Thoracic aorta (tissue), 2 donors: ENCODE measurements around the gene NSRP1. TPM values are rescaled to one million over a fixed set of nuclear protein-coding genes. Genes with fewer than 3 reads are reported as not detected.

Experiments used
- ATAC-seq: fragments of 150-250 bp; one replicate; pipeline ENCODE4 v1.8.0; 2017; ENCODE audit warnings: low read depth; ENCODE audit not compliant: insufficient number of reproducible peaks, low FRiP score
- DNase-seq: peaks from one replicate; pipeline ENCODE4 v3.0.0-alpha.2; 2020; ENCODE audit warnings: low spot score
- H3K27ac ChIP-seq, 2 donors: fragments of 200-600 bp; sonication (generic); 1 replicate in 1 of 2; 2 replicates in 1 of 2; pipeline ENCODE4 v1.5.1; 2016; ENCODE audit warnings: mild to moderate bottlenecking in 2 of 2, moderate library complexity in 2 of 2
- H3K27me3 ChIP-seq: fragments of 200-600 bp; sonication (generic); replicated peaks from 2 replicates; pipeline ENCODE4 v1.6.0; 2016; ENCODE audit warnings: mild to moderate bottlenecking; ENCODE audit not compliant: insufficient read depth
- H3K36me3 ChIP-seq: fragments of 200-600 bp; sonication (generic); one replicate; pipeline ENCODE4 v1.5.1; 2016
- H3K4me1 ChIP-seq, 2 donors: fragments of 200-600 bp; sonication (generic); 1 replicate in 1 of 2; 2 replicates in 1 of 2; pipeline versions ENCODE4 v1.5.1 to v1.6.0; 2016; ENCODE audit warnings: low read depth in 2 of 2, mild to moderate bottlenecking in 1 of 2; ENCODE audit not compliant: control insufficient read depth in 1 of 2
- H3K4me3 ChIP-seq: fragments of 200-600 bp; sonication (generic); 2 replicates; pipeline ENCODE4 v1.5.1; 2016; ENCODE audit warnings: mild to moderate bottlenecking
- H3K9me3 ChIP-seq: fragments of 200-600 bp; sonication (generic); 2 replicates; pipeline ENCODE4 v1.5.1; 2016
- CTCF ChIP-seq: fragments of 200-600 bp; sonication (generic); IDR thresholded peaks from one replicate; pipeline ENCODE4 v1.5.1; 2019; ENCODE audit warnings: antibody characterized with exemption
- total RNA-seq, 2 donors: library from RNA; depleted of rRNA; stranded (reverse); fragments of >200 nt; gene quantifications; one replicate each; pipeline versions ENCODE4 v1.1.0 to v1.2.3, GENCODE V29; 2016

The NSRP1 gene
- total RNA-seq, 2 donors from 2014 or later, result 32.9 to 58.3 TPM

GRCh38 chr17:30219315-30219714, 102.7 kb downstream of the NSRP1 start:
- Histone ChIP-seq H3K9me3 (no peaks in the 10 kb centered on the region), H3K36me3 (no peaks in the 10 kb centered on the region), H3K4me3 (no peak overlapping the region), H3K4me1 (no peaks in the 10 kb centered on the region), H3K27ac (no peak overlapping the region), H3K27me3 (no peaks in the 10 kb centered on the region)
- TF ChIP-seq CTCF, result no peak
- ATAC-seq, result no peak
- DNase-seq, result no peak

GRCh38 chr17:30219833-30220232, 103.2 kb downstream of the NSRP1 start:
- H3K27me3 ChIP-seq, result no peaks in the 10 kb centered on the region
- H3K9me3 ChIP-seq, result no peaks in the 10 kb centered on the region
- peaks cover 0 to 5% of the 10 kb centered on the region in 2 donors for H3K4me1 ChIP-seq
- DNase-seq, result no peak
- H3K4me3 ChIP-seq, result no peak overlapping the region
- no peak overlapping the region for H3K27ac ChIP-seq
- no peaks in the 10 kb centered on the region for H3K36me3 ChIP-seq
- ATAC-seq, result no peak
- no peak for TF ChIP-seq CTCF

- ATAC-seq (no peak), DNase-seq (no peak)
- no peak for TF ChIP-seq CTCF
Measured at GRCh38 chr17:30220414-30220813, 103.8 kb downstream of the NSRP1 start.

GRCh38 chr17:30221346-30221745, 104.7 kb downstream of the NSRP1 start:
- H3K27me3 ChIP-seq, result no peaks in the 10 kb centered on the region
- TF ChIP-seq CTCF, result no peak
- peaks cover 0 to 13% of the 10 kb centered on the region in 2 donors for H3K4me1 ChIP-seq
- H3K36me3 ChIP-seq, result no peaks in the 10 kb centered on the region
- H3K27ac ChIP-seq, result no peak overlapping the region
- H3K9me3 ChIP-seq, result no peaks in the 10 kb centered on the region
- no peak overlapping the region for H3K4me3 ChIP-seq
- ATAC-seq (no peak), DNase-seq (no peak)

More at GRCh38 chr17:30220414-30220813, 103.8 kb downstream of the NSRP1 start:
- Histone ChIP-seq H3K27ac (no peak overlapping the region), H3K4me1 (peaks cover 0 to 11% of the 10 kb centered on the region in 2 donors), H3K9me3 (no peaks in the 10 kb centered on the region), H3K36me3 (no peaks in the 10 kb centered on the region), H3K27me3 (no peaks in the 10 kb centered on the region), H3K4me3 (no peak overlapping the region)

GRCh38 chr17:30222251-30222650, 105.6 kb downstream of the NSRP1 start:
- H3K36me3 ChIP-seq, result no peaks in the 10 kb centered on the region
- ATAC-seq, result no peak

More at GRCh38 chr17:30222251-30222650, 105.6 kb downstream of the NSRP1 start:
- no peaks in the 10 kb centered on the region for H3K9me3 ChIP-seq
- peaks cover 0 to 13% of the 10 kb centered on the region in 2 donors for H3K4me1 ChIP-seq
- H3K4me3 ChIP-seq, result no peak overlapping the region
- DNase-seq, result no peak
- no peaks in the 10 kb centered on the region for H3K27me3 ChIP-seq
- TF ChIP-seq CTCF, result no peak
- no peak overlapping the region for H3K27ac ChIP-seq
